HepG2 (cell line): ENCODE measurements around the gene FAM53C. TPM values are rescaled to one million over a fixed set of nuclear protein-coding genes. Genes with fewer than 3 reads are reported as not detected.

Source experiments
- HNRNPUL1 ChIP-seq: fragments of 200-400 bp; formaldehyde crosslinking; IDR thresholded peaks from 2 replicates; pipeline ENCODE4 v1.6.1; 2017; ENCODE audit warnings: low read depth, mild to moderate bottlenecking, low read length, moderate library complexity
- JARID2 ChIP-seq: sonication (generic); formaldehyde crosslinking; IDR thresholded peaks from 2 replicates; pipeline ENCODE4 v1.8.1; 2023; ENCODE audit warnings: missing genetic modification reagents, inconsistent platforms; ENCODE audit not compliant: insufficient replicate concordance
- ZNF749 ChIP-seq: sonication (generic); formaldehyde crosslinking; IDR thresholded peaks from 2 replicates; pipeline ENCODE4 v1.8.0; 2022; ENCODE audit warnings: mild to moderate bottlenecking, missing genetic modification reagents, moderate library complexity, borderline replicate concordance
- ZSCAN22 ChIP-seq: sonication (generic); formaldehyde crosslinking; IDR thresholded peaks from 2 replicates; pipeline ENCODE4 v1.4.0; 2020; ENCODE audit warnings: mild to moderate bottlenecking, missing genetic modification reagents
- polyA plus RNA-seq, 8 experiments: library from polyadenylated mRNA; depleted of rRNA in 3 of 8; stranded (reverse) in 7 of 8; unstranded in 1 of 8; fragments of >200 nt; fragmentation: Illumina TruSeq in 4 of 8; extraction: Trizol in 4 of 8; gene quantifications; 2 replicates each; pipeline versions ENCODE4 v1.2.1 to v1.2.3, GENCODE V29; 2011 to 2016; ENCODE audit warnings: low read depth in 4 of 8, missing spikeins in 1 of 8, mixed read lengths in 1 of 8; ENCODE audit not compliant: insufficient read depth in 1 of 8
- total RNA-seq, 5 experiments: library from RNA; depleted of rRNA; stranded (reverse); fragments of >200 nt; fragmentation: Illumina TruSeq; extraction: Trizol; gene quantifications; 2 replicates each; pipeline ENCODE4 v1.2.3, GENCODE V29; 2016; ENCODE audit warnings: low read depth in 1 of 5
- TF ChIP-seq, protein P1 (sequence below): sonication (generic); formaldehyde crosslinking; IDR thresholded peaks from one replicate; pipeline ENCODE4 v1.5.1; 2020; ENCODE audit warnings: mild to moderate bottlenecking, missing genetic modification reagents; ENCODE audit errors: not compliant biosample characterization
- TF ChIP-seq, protein P2 (sequence below): sonication (generic); formaldehyde crosslinking; conservative IDR thresholded peaks from 2 replicates; pipeline ENCODE4 v1.8.1; 2023; ENCODE audit warnings: missing genetic modification reagents
- TF ChIP-seq, protein P3 (sequence below): sonication (generic); formaldehyde crosslinking; IDR thresholded peaks from 2 replicates; pipeline ENCODE4 v1.8.1; 2023; ENCODE audit warnings: mild to moderate bottlenecking, inconsistent platforms, moderate library complexity, missing genetic modification reagents, borderline replicate concordance
- TF ChIP-seq, protein P4 (sequence below): sonication (generic); formaldehyde crosslinking; IDR thresholded peaks from 2 replicates; pipeline ENCODE4 v1.5.1; 2020; ENCODE audit warnings: missing genetic modification reagents, mild to moderate bottlenecking, borderline replicate concordance
- TF ChIP-seq, protein P5 (sequence below): sonication (generic); formaldehyde crosslinking; IDR thresholded peaks from 2 replicates; pipeline ENCODE4 v1.4.0; 2020; ENCODE audit warnings: missing genetic modification reagents
- TF ChIP-seq, protein P6 (sequence below): sonication (generic); formaldehyde crosslinking; IDR thresholded peaks from 2 replicates; pipeline ENCODE4 v1.9.0; 2021; ENCODE audit warnings: missing genetic modification reagents, mild to moderate bottlenecking, borderline replicate concordance

The FAM53C gene
- total and polyA plus RNA-seq, 2 of the 13 experiments (the other 11 are each of a cell fraction or from before 2014, with no cell fraction given) = 26.9 to 30.1 TPM

DNA sequence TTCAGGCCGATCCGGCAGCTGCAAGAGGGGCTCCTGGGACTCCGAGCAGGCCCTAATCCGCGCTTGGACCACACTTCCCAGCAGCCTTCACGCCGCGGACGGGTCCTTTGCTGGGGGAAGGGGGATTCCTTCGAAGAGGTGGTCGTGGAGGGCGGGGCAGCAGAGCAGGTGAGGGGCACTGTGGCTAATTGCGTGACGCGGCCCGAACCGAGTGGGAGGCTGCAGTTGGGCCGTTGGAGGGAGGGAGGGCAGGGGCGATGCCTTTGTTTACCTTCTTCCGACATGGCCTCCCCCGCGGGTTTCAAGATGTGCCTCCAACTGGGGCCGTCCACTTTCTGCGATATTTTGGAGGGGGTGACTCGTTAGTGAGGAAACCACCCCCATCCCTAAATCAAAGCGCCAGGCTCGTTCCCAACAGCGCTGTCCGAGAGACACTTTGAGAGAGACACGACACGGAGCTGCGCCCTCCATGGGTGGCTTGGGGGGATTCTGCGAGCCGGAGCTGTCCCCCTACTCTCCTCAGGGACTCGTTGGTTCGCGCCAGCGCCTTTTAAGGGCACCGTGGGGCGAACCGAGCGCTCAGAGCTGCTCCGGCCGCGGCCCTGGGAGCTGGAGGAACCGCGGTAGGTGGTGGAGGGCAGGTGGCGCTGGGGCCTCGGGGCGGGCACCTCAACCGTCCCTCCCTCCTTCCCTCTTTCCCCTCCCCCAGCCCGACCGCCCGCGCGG is at the start of gene FAM53C (continued):
- TF ChIP-seq, protein P1, sequence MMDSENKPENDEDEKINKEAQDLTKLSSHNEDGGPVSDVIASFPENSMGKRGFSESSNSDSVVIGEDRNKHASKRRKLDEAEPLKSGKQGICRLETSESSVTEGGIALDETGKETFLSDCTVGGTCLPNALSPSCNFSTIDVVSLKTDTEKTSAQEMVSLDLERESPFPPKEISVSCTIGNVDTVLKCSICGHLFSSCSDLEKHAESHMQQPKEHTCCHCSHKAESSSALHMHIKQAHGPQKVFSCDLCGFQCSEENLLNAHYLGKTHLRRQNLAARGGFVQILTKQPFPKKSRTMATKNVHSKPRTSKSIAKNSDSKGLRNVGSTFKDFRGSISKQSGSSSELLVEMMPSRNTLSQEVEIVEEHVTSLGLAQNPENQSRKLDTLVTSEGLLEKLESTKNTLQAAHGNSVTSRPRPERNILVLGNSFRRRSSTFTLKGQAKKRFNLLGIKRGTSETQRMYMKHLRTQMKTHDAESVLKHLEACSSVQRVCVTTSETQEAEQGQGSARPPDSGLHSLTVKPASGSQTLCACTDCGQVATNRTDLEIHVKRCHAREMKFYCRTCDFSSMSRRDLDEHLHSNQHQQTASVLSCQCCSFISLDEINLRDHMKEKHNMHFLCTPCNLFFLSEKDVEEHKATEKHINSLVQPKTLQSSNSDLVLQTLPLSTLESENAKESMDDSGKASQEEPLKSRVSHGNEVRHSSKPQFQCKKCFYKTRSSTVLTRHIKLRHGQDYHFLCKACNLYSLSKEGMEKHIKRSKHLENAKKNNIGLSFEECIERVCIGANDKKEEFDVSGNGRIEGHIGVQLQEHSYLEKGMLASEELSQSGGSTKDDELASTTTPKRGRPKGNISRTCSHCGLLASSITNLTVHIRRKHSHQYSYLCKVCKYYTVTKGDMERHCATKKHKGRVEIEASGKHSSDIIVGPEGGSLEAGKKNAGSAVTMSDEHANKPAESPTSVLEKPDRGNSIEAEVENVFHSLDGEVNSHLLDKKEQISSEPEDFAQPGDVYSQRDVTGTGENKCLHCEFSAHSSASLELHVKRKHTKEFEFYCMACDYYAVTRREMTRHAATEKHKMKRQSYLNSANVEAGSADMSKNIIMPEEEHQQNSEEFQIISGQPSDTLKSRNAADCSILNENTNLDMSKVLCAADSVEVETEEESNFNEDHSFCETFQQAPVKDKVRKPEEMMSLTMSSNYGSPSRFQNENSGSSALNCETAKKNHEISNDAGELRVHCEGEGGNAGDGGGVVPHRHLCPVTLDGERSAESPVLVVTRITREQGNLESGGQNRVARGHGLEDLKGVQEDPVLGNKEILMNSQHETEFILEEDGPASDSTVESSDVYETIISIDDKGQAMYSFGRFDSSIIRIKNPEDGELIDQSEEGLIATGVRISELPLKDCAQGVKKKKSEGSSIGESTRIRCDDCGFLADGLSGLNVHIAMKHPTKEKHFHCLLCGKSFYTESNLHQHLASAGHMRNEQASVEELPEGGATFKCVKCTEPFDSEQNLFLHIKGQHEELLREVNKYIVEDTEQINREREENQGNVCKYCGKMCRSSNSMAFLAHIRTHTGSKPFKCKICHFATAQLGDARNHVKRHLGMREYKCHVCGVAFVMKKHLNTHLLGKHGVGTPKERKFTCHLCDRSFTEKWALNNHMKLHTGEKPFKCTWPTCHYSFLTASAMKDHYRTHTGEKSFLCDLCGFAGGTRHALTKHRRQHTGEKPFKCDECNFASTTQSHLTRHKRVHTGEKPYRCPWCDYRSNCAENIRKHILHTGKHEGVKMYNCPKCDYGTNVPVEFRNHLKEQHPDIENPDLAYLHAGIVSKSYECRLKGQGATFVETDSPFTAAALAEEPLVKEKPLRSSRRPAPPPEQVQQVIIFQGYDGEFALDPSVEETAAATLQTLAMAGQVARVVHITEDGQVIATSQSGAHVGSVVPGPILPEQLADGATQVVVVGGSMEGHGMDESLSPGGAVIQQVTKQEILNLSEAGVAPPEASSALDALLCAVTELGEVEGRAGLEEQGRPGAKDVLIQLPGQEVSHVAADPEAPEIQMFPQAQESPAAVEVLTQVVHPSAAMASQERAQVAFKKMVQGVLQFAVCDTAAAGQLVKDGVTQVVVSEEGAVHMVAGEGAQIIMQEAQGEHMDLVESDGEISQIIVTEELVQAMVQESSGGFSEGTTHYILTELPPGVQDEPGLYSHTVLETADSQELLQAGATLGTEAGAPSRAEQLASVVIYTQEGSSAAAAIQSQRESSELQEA = no peak
- TF ChIP-seq ZNF749 (CRISPR knock-in tag) = peak; percentile 64; the same call in 1 of the 2 replicates
- TF ChIP-seq, protein P2, sequence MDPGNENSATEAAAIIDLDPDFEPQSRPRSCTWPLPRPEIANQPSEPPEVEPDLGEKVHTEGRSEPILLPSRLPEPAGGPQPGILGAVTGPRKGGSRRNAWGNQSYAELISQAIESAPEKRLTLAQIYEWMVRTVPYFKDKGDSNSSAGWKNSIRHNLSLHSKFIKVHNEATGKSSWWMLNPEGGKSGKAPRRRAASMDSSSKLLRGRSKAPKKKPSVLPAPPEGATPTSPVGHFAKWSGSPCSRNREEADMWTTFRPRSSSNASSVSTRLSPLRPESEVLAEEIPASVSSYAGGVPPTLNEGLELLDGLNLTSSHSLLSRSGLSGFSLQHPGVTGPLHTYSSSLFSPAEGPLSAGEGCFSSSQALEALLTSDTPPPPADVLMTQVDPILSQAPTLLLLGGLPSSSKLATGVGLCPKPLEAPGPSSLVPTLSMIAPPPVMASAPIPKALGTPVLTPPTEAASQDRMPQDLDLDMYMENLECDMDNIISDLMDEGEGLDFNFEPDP (CRISPR knock-in tag) = 0 out of 2 replicates have a peak, but pooled peaks have one; percentile 74
- TF ChIP-seq, protein P3, sequence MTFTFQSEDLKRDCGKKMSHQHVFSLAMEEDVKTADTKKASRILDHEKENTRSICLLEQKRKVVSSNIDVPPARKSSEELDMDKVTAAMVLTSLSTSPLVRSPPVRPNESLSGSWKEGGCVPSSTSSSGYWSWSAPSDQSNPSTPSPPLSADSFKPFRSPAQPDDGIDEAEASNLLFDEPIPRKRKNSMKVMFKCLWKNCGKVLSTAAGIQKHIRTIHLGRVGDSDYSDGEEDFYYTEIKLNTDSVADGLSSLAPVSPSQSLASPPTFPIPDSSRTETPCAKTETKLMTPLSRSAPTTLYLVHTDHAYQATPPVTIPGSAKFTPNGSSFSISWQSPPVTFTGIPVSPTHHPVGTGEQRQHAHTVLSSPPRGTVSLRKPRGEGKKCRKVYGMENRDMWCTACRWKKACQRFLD = no peak
- TF ChIP-seq, protein P4, sequence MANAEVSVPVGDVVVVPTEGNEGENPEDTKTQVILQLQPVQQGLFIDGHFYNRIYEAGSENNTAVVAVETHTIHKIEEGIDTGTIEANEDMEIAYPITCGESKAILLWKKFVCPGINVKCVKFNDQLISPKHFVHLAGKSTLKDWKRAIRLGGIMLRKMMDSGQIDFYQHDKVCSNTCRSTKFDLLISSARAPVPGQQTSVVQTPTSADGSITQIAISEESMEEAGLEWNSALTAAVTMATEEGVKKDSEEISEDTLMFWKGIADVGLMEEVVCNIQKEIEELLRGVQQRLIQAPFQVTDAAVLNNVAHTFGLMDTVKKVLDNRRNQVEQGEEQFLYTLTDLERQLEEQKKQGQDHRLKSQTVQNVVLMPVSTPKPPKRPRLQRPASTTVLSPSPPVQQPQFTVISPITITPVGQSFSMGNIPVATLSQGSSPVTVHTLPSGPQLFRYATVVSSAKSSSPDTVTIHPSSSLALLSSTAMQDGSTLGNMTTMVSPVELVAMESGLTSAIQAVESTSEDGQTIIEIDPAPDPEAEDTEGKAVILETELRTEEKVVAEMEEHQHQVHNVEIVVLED (CRISPR knock-in tag) = peak; percentile 45; the same call in 1 of the 2 replicates
- no peak for TF ChIP-seq ZSCAN22 (CRISPR knock-in tag)
- TF ChIP-seq, protein P5, sequence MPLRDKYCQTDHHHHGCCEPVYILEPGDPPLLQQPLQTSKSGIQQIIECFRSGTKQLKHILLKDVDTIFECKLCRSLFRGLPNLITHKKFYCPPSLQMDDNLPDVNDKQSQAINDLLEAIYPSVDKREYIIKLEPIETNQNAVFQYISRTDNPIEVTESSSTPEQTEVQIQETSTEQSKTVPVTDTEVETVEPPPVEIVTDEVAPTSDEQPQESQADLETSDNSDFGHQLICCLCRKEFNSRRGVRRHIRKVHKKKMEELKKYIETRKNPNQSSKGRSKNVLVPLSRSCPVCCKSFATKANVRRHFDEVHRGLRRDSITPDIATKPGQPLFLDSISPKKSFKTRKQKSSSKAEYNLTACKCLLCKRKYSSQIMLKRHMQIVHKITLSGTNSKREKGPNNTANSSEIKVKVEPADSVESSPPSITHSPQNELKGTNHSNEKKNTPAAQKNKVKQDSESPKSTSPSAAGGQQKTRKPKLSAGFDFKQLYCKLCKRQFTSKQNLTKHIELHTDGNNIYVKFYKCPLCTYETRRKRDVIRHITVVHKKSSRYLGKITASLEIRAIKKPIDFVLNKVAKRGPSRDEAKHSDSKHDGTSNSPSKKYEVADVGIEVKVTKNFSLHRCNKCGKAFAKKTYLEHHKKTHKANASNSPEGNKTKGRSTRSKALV (CRISPR knock-in tag) = peak; percentile 74; the same call in 1 of the 2 replicates
- TF ChIP-seq JARID2 (CRISPR knock-in tag) = peak; percentile 96
- peak; percentile 79; the same call in 1 of the 2 replicates for TF ChIP-seq HNRNPUL1
- TF ChIP-seq, protein P6, sequence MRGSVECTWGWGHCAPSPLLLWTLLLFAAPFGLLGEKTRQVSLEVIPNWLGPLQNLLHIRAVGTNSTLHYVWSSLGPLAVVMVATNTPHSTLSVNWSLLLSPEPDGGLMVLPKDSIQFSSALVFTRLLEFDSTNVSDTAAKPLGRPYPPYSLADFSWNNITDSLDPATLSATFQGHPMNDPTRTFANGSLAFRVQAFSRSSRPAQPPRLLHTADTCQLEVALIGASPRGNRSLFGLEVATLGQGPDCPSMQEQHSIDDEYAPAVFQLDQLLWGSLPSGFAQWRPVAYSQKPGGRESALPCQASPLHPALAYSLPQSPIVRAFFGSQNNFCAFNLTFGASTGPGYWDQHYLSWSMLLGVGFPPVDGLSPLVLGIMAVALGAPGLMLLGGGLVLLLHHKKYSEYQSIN = no peak
